OCI-LY7 (cell line): ENCODE results near the gene TMPRSS11B. TPM values are rescaled to one million over a fixed set of nuclear protein-coding genes. Genes with fewer than 3 reads are reported as not detected.
"Not testable (repeated sequence)": the region's sequence is repeated elsewhere in the genome, so short reads cannot be mapped to it uniquely, and the experiment has no call there.

ENCODE experiments used
- BruUV-seq: library from RNA; stranded (reverse); fragments of 400-500 nt; replicated peaks from 2 replicates; lab custom pipeline; 2021; lab: Mats Ljungman, UMichigan
- CTCF ChIA-PET: fragments of 300-600 bp; sonication (Branson Sonifier 250); formaldehyde crosslinking; loops from one replicate; lab custom pipeline; 2022; ENCODE audit warnings: antibody characterized with exemption; ENCODE audit not compliant: unreplicated experiment; lab: Charles Lee
- POLR2A ChIA-PET: fragments of 300-600 bp; sonication (Branson Sonifier 250); formaldehyde crosslinking; loops from one replicate; lab custom pipeline; 2022; ENCODE audit warnings: antibody characterized with exemption; lab: Charles Lee
- DNase-seq: peaks from one replicate; pipeline ENCODE4 v3.0.0-alpha.2; 2015; ENCODE audit warnings: low spot score
- H2AFZ ChIP-seq: fragments of 200-600 bp; sonication (generic), shearing (Covaris generic); 2 replicates; pipeline ENCODE4 v1.6.1; 2014; ENCODE audit warnings: mild to moderate bottlenecking, antibody characterized with exemption, low read length, moderate library complexity
- H3K27ac ChIP-seq: fragments of 200-600 bp; sonication (generic); 2 replicates; pipeline ENCODE4 v1.5.1; 2014; ENCODE audit warnings: mixed run types, low read depth, mild to moderate bottlenecking, moderate library complexity, low read length, inconsistent platforms; ENCODE audit not compliant: poor library complexity, severe bottlenecking
- H3K36me3 ChIP-seq: fragments of 200-600 bp; sonication (generic); 2 replicates; pipeline ENCODE4 v1.6.1; 2014; ENCODE audit warnings: mild to moderate bottlenecking, antibody characterized with exemption, low read length, moderate library complexity, mixed read lengths; ENCODE audit not compliant: insufficient read depth
- H3K4me1 ChIP-seq: fragments of 200-600 bp; sonication (generic); 2 replicates; pipeline ENCODE4 v1.5.1; 2014; ENCODE audit warnings: mild to moderate bottlenecking, low read length; ENCODE audit not compliant: insufficient read depth, poor library complexity, severe bottlenecking
- H3K4me2 ChIP-seq: fragments of 200-600 bp; sonication (generic); 2 replicates; pipeline ENCODE4 v1.6.1; 2014; ENCODE audit warnings: mild to moderate bottlenecking, low read length
- H3K4me3 ChIP-seq: fragments of 200-600 bp; sonication (generic); 2 replicates; pipeline ENCODE4 v1.5.1; 2014; ENCODE audit warnings: mild to moderate bottlenecking, low read depth, low read length; ENCODE audit not compliant: poor library complexity, severe bottlenecking
- H3K79me2 ChIP-seq: fragments of 200-600 bp; sonication (generic); 2 replicates; pipeline ENCODE4 v1.6.1; 2016; ENCODE audit warnings: low read depth, mild to moderate bottlenecking, low read length, moderate library complexity, mixed read lengths; ENCODE audit not compliant: insufficient read depth
- H3K9me2 ChIP-seq: fragments of 200-600 bp; sonication (generic); 2 replicates; pipeline ENCODE4 v1.6.1; 2016; ENCODE audit warnings: mild to moderate bottlenecking, low read length, mixed read lengths; ENCODE audit not compliant: insufficient read depth
- H3K9me3 ChIP-seq: fragments of 200-600 bp; sonication (generic); 2 replicates; pipeline ENCODE4 v1.6.1; 2014; ENCODE audit warnings: mild to moderate bottlenecking, mixed run types, low read length, mixed read lengths
- H4K20me1 ChIP-seq: fragments of 200-600 bp; sonication (generic); 2 replicates; pipeline ENCODE4 v1.6.1; 2014; ENCODE audit warnings: mild to moderate bottlenecking, antibody characterized with exemption, low read length, moderate library complexity, mixed read lengths; ENCODE audit not compliant: insufficient read depth
- EZH2phosphoT487 ChIP-seq: fragments of 200-600 bp; sonication (generic); IDR thresholded peaks from 2 replicates; pipeline ENCODE4 v1.6.1; 2018; ENCODE audit warnings: low read depth, borderline replicate concordance, mild to moderate bottlenecking, mixed run types, antibody characterized with exemption, low read length, moderate library complexity, mixed read lengths
- intact Hi-C: fragments of 100-400 bp; cut with micrococcal nuclease; formaldehyde crosslinking; loops from one replicate; pipeline ENCODE4 v1.10.0; 2022; ENCODE audit not compliant: unreplicated experiment
- total RNA-seq, 2 experiments: library from RNA; depleted of rRNA in 1 of 2; stranded (reverse); fragments of >200 nt in 1 of 2; shearing (Covaris generic) in 1 of 2; gene quantifications; 2 replicates each; pipeline ENCODE4 v1.2.3, GENCODE V29; 2014 to 2022
- TF ChIP-seq, protein P1 (sequence below): fragments of 200-600 bp; sonication (generic); conservative IDR thresholded peaks from 2 replicates; pipeline ENCODE4 v1.5.1; 2014; ENCODE audit warnings: mild to moderate bottlenecking, antibody characterized with exemption, low read length, moderate library complexity, mixed read lengths

TMPRSS11B gene
- total RNA-seq, 2 experiments from 2014 or later = not detected

DNA sequence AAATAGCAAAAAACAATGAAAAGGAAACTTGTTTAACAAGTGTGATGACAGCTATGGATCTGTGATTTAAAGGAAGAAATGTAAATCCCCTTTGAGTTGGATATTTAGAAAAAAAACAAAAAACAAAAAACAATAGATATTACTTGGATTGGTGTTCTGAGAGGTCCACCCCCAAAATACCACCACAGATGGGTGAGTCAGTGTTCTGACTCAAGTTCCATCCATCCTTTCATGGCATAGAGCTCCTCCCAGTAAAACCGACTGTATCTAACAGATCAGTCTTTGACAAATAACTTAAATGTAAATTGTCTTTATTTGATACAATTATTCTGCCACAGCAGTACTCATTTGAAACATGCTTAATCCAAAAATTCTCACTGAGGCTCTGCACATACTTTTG, 27.4 kb downstream of the TMPRSS11B start:
- no peaks in the 10 kb centered on the region for H3K9me2 ChIP-seq
- no peak overlapping the region for H3K4me3 ChIP-seq
- no TSS peak for BruUV-seq
- no peaks in the 10 kb centered on the region for H4K20me1 ChIP-seq
- no peaks in the 10 kb centered on the region for H3K36me3 ChIP-seq
- H3K4me1 ChIP-seq = no peaks in the 10 kb centered on the region
- no peaks in the 10 kb centered on the region for H3K79me2 ChIP-seq
- ChIA-PET CTCF (no interaction called here), POLR2A (interaction anchor here (0.6 to 1.5 kb wide), 2 partner anchors 11 to 646 kb away, joined by 3 read pairs; no protein-coding TSS in a partner anchor)
- TF ChIP-seq EZH2phosphoT487 = no peak
- TF ChIP-seq, protein P1, sequence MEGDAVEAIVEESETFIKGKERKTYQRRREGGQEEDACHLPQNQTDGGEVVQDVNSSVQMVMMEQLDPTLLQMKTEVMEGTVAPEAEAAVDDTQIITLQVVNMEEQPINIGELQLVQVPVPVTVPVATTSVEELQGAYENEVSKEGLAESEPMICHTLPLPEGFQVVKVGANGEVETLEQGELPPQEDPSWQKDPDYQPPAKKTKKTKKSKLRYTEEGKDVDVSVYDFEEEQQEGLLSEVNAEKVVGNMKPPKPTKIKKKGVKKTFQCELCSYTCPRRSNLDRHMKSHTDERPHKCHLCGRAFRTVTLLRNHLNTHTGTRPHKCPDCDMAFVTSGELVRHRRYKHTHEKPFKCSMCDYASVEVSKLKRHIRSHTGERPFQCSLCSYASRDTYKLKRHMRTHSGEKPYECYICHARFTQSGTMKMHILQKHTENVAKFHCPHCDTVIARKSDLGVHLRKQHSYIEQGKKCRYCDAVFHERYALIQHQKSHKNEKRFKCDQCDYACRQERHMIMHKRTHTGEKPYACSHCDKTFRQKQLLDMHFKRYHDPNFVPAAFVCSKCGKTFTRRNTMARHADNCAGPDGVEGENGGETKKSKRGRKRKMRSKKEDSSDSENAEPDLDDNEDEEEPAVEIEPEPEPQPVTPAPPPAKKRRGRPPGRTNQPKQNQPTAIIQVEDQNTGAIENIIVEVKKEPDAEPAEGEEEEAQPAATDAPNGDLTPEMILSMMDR = no peak
- no peak overlapping the region for H3K27ac ChIP-seq
- H3K4me2 ChIP-seq = no peak overlapping the region
- intact Hi-C loops = no loop called here
- no peak for DNase-seq
- H3K9me3 ChIP-seq = no peaks in the 10 kb centered on the region
- H2AFZ ChIP-seq = no peak overlapping the region

DNA sequence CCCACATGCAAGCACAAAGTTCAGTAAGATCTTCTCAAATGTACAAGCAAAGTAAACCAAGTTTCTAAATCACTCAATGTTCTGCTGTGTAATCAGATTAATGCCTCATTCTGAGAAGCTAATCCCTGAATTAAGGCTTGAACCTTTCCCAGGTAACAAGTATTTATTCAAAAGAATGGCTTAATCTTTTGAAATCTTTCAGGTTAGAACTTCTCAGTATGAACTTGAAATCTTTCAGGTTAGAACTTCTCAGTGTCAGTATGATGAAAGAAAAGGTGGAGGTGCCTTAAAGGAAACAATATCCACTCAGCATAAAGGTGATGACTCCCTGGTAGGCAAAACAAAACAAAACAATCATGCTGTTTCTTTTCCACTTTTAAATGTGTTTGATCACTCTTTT, 29.0 kb downstream of the TMPRSS11B start:
- Histone ChIP-seq H3K79me2 (no peaks in the 10 kb centered on the region), H2AFZ (no peak overlapping the region), H3K9me3 (no peaks in the 10 kb centered on the region), H3K36me3 (no peaks in the 10 kb centered on the region), H3K9me2 (no peaks in the 10 kb centered on the region), H4K20me1 (no peaks in the 10 kb centered on the region), H3K4me1 (no peaks in the 10 kb centered on the region), H3K27ac (no peak overlapping the region), H3K4me2 (no peak overlapping the region), H3K4me3 (no peak overlapping the region)
- DNase-seq = no peak
- ChIA-PET CTCF (no interaction called here), POLR2A (no interaction called here)
- BruUV-seq = no TSS peak
- intact Hi-C loops = no loop called here
- TF ChIP-seq EZH2phosphoT487 = no peak
- TF ChIP-seq, protein P1 = no peak

DNA sequence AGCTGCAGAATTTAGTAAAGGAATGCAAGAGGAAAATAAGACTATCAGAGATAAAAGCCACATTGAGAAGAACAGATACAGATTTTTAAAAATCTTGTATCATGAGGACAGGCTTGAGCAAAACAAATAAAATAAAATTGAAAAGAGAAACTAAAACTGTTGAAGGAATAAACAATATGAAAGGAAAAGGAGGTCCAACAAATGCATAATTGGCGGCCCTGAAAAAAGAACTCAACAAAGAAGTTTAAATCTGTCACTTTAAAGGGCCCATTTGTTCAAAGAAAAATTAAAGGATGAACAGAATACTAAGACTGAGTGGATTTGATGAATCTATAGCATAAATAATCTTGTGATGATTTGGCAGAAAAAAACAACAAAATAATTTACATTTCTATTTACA, 36.5 kb downstream of the TMPRSS11B start:
- no peak overlapping the region for H2AFZ ChIP-seq
- ChIA-PET POLR2A (no interaction called here), CTCF (no interaction called here)
- no peaks in the 10 kb centered on the region for H3K79me2 ChIP-seq
- H3K4me1 ChIP-seq = no peaks in the 10 kb centered on the region
- H3K27ac ChIP-seq = no peak overlapping the region
- intact Hi-C loops = no loop called here
- H3K36me3 ChIP-seq = no peaks in the 10 kb centered on the region
- no peak for DNase-seq
- no peaks in the 10 kb centered on the region for H4K20me1 ChIP-seq
- no peaks in the 10 kb centered on the region for H3K9me2 ChIP-seq
- H3K4me2 ChIP-seq = no peak overlapping the region
- no peak for TF ChIP-seq EZH2phosphoT487
- TF ChIP-seq, protein P1 = no peak
- BruUV-seq = no TSS peak
- no peak overlapping the region for H3K4me3 ChIP-seq
- no peaks in the 10 kb centered on the region for H3K9me3 ChIP-seq

DNA sequence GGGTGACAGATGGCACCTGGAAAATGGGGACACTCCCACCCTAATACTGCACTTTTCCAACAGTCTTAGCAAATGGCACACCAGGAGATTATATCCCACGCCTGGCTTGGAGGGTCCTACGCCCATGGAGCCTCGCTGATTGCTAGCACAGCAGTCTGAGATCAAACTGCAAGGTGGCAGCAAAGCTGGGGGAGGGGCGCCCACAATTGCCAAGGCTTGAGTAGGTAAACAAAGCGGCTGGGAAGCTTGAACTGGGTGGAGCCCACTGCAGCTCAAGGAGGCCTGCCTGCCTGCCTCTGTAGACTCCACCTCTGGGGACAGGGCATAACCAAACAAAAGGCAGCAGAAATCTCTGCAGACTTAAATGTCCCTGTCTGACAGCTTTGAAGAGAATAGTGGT, 51.2 kb downstream of the TMPRSS11B start:
- POLR2A ChIA-PET = interaction anchor here (0.6 to 0.7 kb wide), 3 partner anchors 48 to 172 kb away, joined by 3 read pairs; no protein-coding TSS in a partner anchor
- H4K20me1 ChIP-seq, H3K36me3 ChIP-seq, H3K9me2 ChIP-seq, H2AFZ ChIP-seq, BruUV-seq, H3K4me2 ChIP-seq, H3K9me3 ChIP-seq, H3K4me1 ChIP-seq, intact Hi-C loops, H3K27ac ChIP-seq, DNase-seq, H3K4me3 ChIP-seq, CTCF ChIA-PET, H3K79me2 ChIP-seq: not testable (repeated sequence)
